Right ventricle myocardium inferior (tissue), 1 donor: Measurements from ENCODE around the gene ST3GAL2. TPM values are rescaled to one million over a fixed set of nuclear protein-coding genes. Genes with fewer than 3 reads are reported as not detected.
"Not testable (repeated sequence)": the region's sequence is repeated elsewhere in the genome, so short reads cannot be mapped to it uniquely, and the experiment has no call there.

Source experiments
- ATAC-seq: fragments of 200-7000 bp; cut with Tn5 transposase; one replicate; pipeline ENCODE4 v1.9.1; 2020; ENCODE audit warnings: mild to moderate bottlenecking, moderate library complexity
- DNase-seq: peaks from one replicate; pipeline ENCODE4 v3.0.0; 2021; ENCODE audit errors: missing footprints
- intact Hi-C: fragments of 100-400 bp; cut with DNase I; formaldehyde crosslinking; loops from one replicate; pipeline ENCODE4 v1.11.0; 2022
- total RNA-seq: library from RNA; stranded (reverse); fragmentation: NEBNext Ultra II Directional; extraction: Animal tissue kit (Norgen Biotek cat#: 25700); gene quantifications from one replicate; pipeline ENCODE4 v1.2.1, GENCODE V29; 2021
- donor health status: DM: no; HTN: yes; CAD: no; lungs with severe emphysema.

Gene ST3GAL2
- total RNA-seq, 1 donor from 2014 or later, result 25.6 TPM

DNA sequence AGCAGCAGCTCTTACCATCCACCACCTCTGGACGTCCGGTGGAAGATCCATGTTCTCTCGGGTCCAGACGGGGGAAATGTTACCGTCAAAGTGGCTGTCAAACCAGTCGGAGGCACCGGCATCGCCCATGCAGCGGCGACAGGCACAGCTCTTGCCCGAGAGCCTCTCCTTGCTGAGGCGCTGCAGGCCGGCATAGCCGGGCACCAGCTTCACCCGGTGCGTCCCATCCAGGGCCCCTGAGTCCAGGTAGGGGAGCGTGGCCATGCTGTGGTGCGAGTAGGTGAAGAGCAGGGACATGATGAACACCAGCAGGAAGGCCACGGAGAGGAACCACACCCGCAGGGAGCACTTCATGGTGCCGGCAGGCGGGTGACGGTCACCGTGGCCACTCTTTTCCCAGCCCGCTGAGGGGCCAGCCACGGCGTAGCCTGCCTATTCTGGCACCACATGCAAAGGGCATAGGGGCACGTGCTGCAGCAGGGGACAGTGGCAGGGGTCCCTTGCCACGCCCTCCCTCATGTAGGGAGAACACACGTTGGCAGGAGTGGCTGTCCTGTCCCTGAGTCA, 40.6 kb downstream of the ST3GAL2 start:
- ATAC-seq (no peak), DNase-seq (no peak)
- intact Hi-C loops, result no loop called here

- intact Hi-C loops, result no loop called here
- peak; percentile 42 for ATAC-seq
- no peak for DNase-seq
These were observed 42.5 kb downstream of the ST3GAL2 start for GRCh38 chr16:70396246-70396904.

- peak; percentile 87 for DNase-seq
- intact Hi-C loops, result loop anchor here (2.0 kb wide), 1 partner anchor 75 kb away; no protein-coding TSS in a partner anchor
These were observed 43.5 kb downstream of the ST3GAL2 start for GRCh38 chr16:70395345-70395901.

DNA sequence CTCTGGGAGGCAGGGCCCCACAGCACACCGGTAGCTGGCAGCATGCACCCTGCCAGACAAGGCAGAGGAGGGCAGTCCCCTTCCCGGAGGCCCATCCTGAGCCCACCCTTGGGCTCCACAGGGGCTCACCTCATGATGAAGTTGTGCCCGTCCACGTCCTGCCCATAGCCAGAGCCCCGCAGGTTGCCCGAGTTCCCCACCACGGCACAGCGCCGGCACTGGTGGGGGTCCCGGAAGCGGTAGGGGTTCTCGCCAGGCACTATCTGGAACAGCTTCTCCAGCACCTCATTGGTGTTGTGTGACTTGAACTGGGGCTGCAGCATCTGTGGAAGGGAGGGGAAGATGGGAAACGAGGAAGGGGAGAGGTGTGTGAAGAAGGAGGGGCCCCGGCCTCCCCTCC, 44.0 kb downstream of the ST3GAL2 start:
- no peak for ATAC-seq
- no peak for DNase-seq
- intact Hi-C loops, result loop anchor here (2.0 kb wide), 1 partner anchor 76 kb away; no protein-coding TSS in a partner anchor

More at GRCh38 chr16:70395345-70395901, 43.5 kb downstream of the ST3GAL2 start:
- ATAC-seq, result peak; percentile 77

DNA sequence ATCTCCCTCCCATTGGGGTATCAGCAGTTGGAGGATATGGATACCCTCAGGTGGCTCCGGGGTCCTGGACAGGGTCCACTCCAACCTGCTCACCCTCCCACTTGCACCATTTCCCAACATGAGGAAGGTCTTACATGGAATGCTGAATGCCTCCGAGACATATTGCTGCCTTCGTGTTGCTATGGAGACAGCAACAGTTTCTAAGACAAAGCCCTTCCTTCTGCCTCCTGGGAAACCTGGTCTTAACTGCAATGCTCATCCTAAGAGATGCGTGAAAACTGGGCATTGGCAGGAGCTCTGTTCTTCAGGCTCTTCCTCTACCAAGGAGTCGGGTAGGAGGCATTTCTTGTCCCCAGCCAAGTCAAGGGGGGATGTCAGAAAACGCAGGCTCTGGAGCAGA, 45.2 kb downstream of the ST3GAL2 start:
- DNase-seq, result no peak
- no peak for ATAC-seq
- intact Hi-C loops, result loop anchor here (2.0 kb wide), 1 partner anchor 77 kb away; no protein-coding TSS in a partner anchor

- intact Hi-C loops, result no loop called here
- no peak for DNase-seq
- no peak for ATAC-seq
These were observed 46.3 kb downstream of the ST3GAL2 start for GRCh38 chr16:70392606-70393005.

DNA sequence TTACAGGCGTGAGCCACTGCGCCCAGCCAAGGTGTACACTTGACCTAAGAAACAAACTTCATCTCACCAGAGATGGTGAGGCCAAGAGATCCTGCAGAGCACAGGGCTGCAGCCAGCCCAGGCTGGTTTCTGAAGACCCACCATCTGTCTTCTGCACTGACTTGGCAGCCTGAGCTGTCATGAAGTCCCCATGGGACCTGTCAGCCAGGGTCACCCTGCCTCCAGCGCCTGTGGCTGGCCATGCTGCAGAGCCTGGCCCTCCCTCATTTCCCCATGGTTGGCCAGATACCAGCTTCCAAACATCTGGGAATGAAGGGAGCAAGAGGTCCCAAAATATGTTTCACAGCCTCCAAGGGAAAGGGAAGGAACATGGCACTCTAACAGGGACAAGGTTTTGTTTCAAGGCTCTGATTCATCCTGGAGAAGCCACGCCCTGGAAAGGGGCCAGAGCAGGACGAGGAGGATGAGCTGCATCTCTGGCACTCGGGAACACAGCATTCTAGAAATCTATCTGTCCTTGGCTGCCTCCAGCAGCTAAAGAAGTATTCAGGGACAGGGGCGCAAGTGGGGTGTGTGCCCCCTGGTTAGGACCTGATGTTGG, 46.9 kb downstream of the ST3GAL2 start:
- intact Hi-C loops, result no loop called here
- ATAC-seq (no peak), DNase-seq (no peak)

DNA sequence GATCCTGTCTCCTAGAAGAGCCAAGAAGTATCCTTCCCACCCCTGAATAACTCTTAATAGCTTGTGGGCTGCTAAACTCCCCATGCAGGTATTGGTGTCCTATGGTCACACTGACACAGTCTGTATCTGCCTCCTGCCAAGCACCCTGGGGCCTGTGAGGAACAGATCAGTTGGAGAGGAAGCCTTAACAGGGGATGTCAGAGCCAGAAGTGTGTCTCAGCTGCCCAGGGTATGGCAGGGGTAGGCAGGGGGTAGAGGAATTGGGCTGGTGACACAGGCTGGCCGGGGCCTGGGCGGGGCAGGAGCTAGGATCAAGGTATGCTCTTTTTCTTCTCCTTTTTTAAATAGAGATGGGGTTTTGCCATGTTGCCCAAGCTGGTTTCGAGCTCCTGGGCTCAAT, 47.5 kb downstream of the ST3GAL2 start:
- intact Hi-C loops, result no loop called here
- ATAC-seq (no peak), DNase-seq (no peak)

GRCh38 chr16:70390774-70391173, 48.1 kb downstream of the ST3GAL2 start:
- no peak for ATAC-seq
- intact Hi-C loops, result no loop called here
- no peak for DNase-seq

DNA sequence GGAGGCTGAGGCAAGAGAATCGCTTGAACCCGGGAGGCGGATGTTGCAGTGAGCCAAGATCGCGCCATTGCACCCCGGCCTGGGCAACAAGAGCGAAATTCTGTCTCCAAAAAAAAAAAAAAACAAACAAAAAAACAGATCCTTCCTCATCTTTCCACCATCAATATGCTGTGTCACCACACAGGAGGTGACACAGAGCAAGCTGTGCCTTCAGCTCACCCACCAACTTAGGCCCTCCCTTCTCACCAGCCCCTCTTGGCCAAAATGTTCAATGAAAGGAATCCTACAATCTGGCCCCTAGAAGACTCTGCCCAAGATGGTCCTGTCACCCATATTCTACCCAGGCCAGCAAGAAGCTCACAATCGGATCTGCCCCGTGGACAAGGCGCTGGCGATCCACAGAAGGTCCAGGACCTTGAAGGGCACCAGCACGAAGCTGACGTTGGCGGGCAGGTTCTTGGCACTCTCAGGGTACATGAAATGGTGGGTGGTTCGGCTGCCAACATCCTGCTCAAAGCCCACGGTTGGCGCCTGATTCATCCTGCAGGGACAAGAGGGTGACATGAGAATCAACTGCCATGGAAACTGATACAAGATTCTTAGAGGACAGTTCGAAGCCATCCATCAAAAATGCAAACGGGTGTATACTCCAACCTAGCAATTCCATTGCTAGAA, 50.8 kb downstream of the ST3GAL2 start:
- ATAC-seq (no peak), DNase-seq (no peak)
- intact Hi-C loops, result no loop called here

DNA sequence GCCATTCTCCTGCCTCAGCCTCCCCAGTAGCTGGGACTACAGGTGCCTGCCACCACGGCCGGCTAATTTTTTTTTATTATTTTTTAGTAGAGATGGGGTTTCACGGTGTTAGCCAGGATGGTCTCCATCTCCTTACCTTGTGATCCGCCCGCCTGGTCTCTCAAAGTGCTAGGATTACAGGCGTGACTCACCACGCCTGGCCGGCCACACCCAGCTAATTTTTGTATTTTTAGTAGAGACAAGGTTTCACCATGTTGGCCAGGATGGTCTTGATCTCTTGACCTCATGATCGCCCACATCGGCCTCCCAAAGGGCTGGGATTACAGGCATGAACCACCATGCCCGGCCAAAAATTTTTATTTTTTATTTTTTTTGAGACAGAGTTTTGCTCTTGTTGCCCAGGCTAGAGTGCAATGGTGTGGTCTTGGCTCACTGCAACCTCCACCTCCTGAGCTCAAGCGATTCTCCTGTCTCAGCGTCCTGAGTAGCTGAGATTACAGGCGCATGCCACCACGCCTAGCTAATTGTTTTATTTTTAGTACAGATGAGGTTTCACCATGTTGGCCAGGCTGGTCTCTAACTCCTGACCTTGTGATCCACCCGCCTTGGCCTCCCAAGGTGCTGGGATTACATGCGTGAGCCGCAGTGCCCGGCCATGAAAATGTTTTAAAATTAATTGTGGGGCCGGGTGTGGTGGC, 52.5 kb downstream of the ST3GAL2 start:
- DNase-seq, intact Hi-C loops: not testable (repeated sequence)
- peak; percentile 28 for ATAC-seq

- intact Hi-C loops, result no loop called here
- no peak for ATAC-seq
- DNase-seq, result no peak
These were observed 55.4 kb downstream of the ST3GAL2 start for GRCh38 chr16:70383421-70383960.

- no peak for DNase-seq
- intact Hi-C loops, result loop anchor here (1.0 kb wide), 2 partner anchors 58 to 73 kb away; partner anchors contain the start of genes FCSK and ST3GAL2
- peak; percentile 23 for ATAC-seq
These were observed 57.1 kb downstream of the ST3GAL2 start for GRCh38 chr16:70381604-70382342.

GRCh38 chr16:70380919-70381603, 57.8 kb downstream of the ST3GAL2 start:
- peak; percentile 97 for ATAC-seq
- intact Hi-C loops, result loop anchor here (1.0 kb wide), 2 partner anchors 58 to 73 kb away; partner anchors contain the start of genes FCSK and ST3GAL2

DNA sequence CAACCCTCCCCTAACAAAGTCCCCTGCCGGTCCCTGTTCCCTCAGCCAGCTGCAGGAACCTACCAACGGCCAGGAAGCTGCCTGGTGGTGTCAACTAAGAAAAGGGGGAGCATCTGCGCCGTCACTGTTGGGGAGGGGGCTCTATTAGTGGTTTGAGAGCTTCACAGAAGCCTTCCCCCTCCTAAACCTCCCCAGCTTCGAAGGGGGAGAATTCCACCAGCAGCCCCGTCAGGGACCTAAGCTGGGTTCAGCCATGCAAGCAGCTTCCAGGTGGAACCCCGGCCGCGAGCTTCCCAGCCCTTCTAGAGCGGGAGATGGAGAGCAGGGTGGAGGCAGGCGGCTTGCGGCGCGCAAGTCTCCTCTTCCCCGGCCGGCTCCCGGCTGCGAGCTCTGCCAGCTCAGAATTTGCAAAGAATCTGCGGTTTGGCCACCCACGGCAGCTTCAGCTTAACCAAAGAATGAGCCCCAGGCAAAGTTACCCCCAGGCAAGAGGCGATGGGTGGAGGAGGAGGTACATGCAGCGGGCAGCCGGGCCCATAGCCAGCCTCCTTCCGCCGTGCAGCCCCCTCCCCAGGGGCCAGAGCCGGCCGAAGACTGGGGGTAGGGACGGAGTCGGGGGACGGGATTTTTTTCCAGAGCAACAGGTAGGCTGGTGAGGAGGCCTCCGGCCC, 58.5 kb downstream of the ST3GAL2 start:
- peak; percentile 67 for DNase-seq
- intact Hi-C loops, result no loop called here
- ATAC-seq, result peak; percentile 9

More at GRCh38 chr16:70380919-70381603, 57.8 kb downstream of the ST3GAL2 start:
- DNase-seq, result peak; percentile 96

DNA sequence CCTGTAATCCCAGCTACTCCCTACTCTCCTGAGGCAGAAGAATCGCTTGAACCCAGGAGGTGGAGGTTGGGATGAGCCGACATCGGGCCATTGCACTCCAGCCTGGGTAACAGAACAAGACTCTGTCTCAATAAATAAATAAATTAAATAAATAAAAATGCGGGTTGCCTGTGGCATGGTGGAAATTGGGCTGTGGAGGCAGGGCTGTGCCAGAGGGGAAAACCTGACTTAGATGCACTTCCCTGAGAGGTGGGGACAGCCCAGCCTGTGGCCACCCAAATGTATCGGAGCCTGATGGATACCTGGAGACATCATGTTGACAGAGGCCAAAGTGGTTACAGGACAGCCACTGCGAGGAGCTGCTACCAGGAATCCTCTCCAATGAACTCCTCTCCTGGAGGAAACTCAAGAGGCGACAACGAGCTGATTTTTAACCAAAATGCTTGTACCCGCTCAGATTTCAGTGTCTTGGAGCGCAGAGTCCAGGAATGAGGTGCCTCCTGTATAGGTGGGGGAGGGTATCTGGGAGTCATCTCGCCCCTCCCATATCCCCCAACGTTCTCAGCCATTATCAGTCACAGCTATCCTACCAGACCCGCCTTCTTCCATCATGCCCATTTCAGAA, 59.9 kb downstream of the ST3GAL2 start:
- ATAC-seq (no peak), DNase-seq (no peak)
- intact Hi-C loops, result no loop called here
